Astrocyte of the spinal cord (primary cell): ENCODE results near the gene SPG11.

Source experiments
- DNase-seq: peaks from one replicate; pipeline ENCODE4 v3.0.0; 2011; ENCODE audit warnings: low read depth, low spot score
- H3K4me3 ChIP-seq: 2 replicates; pipeline ENCODE4 v1.5.1; 2011; ENCODE audit warnings: low read depth, mild to moderate bottlenecking, low read length, moderate library complexity
- in situ Hi-C: cut with HindIII; loops from 2 replicates; pipeline ENCODE4 v1.10.0; 2017; ENCODE audit warnings: low sequenced_read_pairs
- TF ChIP-seq, protein P1 (sequence below): IDR thresholded peaks from 2 replicates; pipeline ENCODE4 v1.5.1; 2012; ENCODE audit warnings: low read depth, mild to moderate bottlenecking, low read length, inconsistent platforms

Gene SPG11

DNA sequence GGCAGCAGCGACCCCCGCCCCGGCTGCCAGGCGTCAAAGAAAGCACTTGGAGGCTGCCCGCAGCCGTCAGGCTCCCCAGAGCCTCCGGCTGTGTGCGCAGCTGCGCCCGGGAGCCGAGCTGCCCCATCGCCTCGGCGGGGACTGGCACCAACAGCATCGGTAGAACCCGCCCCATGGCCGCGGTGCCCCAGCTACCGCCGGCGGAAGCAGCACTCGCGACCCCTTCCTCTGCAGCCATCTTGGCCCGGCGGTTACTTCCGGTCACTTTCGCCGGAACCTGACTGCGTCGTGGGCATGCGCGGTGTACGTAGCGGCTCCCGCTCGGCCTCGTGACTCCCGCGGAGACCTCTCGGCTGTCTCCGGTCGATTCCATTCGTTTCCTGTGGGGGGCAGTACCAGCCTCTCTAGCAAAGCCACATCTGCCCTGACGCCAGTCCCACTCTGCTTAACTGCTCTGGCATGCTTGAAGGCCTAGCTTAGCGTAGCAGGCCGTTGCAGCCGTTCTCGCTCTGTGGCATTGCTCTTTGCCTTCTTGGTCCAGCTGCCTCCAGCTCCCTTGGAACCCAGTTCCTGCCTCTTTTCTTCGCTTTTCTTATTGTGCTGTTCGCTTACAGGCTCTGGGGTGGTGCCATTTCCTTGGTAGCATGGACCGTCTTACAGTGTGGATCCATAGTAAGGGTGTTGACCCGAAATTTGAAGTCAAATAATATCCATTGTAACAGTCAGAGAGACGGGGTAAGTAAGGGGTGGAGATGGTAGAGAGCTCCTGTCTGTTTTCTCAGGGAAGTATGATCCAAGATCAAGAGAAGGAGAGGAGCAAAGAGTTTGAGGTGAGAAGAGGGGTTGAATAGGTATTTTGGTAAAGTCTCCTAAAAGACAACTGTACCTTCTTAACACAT lies at the start of gene SPG11:
SPG11 (minus strand) TSS at position 253 of the 899 bp plus-strand sequence; CDS start at position 238, 15 bp downstream.
- TF ChIP-seq, protein P1, sequence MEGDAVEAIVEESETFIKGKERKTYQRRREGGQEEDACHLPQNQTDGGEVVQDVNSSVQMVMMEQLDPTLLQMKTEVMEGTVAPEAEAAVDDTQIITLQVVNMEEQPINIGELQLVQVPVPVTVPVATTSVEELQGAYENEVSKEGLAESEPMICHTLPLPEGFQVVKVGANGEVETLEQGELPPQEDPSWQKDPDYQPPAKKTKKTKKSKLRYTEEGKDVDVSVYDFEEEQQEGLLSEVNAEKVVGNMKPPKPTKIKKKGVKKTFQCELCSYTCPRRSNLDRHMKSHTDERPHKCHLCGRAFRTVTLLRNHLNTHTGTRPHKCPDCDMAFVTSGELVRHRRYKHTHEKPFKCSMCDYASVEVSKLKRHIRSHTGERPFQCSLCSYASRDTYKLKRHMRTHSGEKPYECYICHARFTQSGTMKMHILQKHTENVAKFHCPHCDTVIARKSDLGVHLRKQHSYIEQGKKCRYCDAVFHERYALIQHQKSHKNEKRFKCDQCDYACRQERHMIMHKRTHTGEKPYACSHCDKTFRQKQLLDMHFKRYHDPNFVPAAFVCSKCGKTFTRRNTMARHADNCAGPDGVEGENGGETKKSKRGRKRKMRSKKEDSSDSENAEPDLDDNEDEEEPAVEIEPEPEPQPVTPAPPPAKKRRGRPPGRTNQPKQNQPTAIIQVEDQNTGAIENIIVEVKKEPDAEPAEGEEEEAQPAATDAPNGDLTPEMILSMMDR: peak; percentile 91
- in situ Hi-C loops: no loop called here
- DNase-seq: peak; percentile 98
- H3K4me3 ChIP-seq: peak within 1 kb of the TSS; percentile 87

- in situ Hi-C loops: no loop called here
- DNase-seq: peak; percentile 86
- H3K4me3 ChIP-seq: peak overlapping the region; percentile 96
- TF ChIP-seq, protein P1: no peak
Observed at GRCh38 chr15:44712346-44713005, 49.0 kb upstream of the SPG11 start.

DNA sequence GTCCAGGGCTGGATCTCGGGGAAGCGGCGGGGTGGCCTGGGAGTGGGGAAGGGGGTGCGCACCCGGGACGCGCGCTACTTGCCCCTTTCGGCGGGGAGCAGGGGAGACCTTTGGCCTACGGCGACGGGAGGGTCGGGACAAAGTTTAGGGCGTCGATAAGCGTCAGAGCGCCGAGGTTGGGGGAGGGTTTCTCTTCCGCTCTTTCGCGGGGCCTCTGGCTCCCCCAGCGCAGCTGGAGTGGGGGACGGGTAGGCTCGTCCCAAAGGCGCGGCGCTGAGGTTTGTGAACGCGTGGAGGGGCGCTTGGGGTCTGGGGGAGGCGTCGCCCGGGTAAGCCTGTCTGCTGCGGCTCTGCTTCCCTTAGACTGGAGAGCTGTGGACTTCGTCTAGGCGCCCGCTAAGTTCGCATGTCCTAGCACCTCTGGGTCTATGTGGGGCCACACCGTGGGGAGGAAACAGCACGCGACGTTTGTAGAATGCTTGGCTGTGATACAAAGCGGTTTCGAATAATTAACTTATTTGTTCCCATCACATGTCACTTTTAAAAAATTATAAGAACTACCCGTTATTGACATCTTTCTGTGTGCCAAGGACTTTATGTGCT lies 48.4 kb upstream of the SPG11 start:
- peak overlapping the region; percentile 96 for H3K4me3 ChIP-seq
- in situ Hi-C loops: no loop called here
- TF ChIP-seq, protein P1: no peak
- no peak for DNase-seq

GRCh38 chr15:44711096-44711742 lies 47.8 kb upstream of the SPG11 start, which contains the start of the genes B2M and PATL2:
B2M (plus strand) TSS chr15:44711517; CDS start chr15:44711547, 30 bp downstream.
PATL2 (minus strand) TSS chr15:44711323; CDS start chr15:44676490, 34,833 bp downstream.
- peak within 1 kb of the TSS; percentile 96 for H3K4me3 ChIP-seq
- TF ChIP-seq, protein P1: peak; percentile 2
- DNase-seq: peak; percentile 97
- in situ Hi-C loops: no loop called here

- in situ Hi-C loops: no loop called here
Observed at GRCh38 chr15:44710236-44711095, 47.0 kb upstream of the SPG11 start.

More at GRCh38 chr15:44710236-44711095, 47.0 kb upstream of the SPG11 start:
- TF ChIP-seq, protein P1: peak; percentile 52
- peak overlapping the region; percentile 96 for H3K4me3 ChIP-seq
- DNase-seq: peak; percentile 43
